ENCODE measurements around the gene PLGRKT.
"Not testable (repeated sequence)": the region's sequence is repeated elsewhere in the genome, so short reads cannot be mapped to it uniquely, and the experiment has no call there.

PLGRKT gene, protein sequence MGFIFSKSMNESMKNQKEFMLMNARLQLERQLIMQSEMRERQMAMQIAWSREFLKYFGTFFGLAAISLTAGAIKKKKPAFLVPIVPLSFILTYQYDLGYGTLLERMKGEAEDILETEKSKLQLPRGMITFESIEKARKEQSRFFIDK

DNA sequence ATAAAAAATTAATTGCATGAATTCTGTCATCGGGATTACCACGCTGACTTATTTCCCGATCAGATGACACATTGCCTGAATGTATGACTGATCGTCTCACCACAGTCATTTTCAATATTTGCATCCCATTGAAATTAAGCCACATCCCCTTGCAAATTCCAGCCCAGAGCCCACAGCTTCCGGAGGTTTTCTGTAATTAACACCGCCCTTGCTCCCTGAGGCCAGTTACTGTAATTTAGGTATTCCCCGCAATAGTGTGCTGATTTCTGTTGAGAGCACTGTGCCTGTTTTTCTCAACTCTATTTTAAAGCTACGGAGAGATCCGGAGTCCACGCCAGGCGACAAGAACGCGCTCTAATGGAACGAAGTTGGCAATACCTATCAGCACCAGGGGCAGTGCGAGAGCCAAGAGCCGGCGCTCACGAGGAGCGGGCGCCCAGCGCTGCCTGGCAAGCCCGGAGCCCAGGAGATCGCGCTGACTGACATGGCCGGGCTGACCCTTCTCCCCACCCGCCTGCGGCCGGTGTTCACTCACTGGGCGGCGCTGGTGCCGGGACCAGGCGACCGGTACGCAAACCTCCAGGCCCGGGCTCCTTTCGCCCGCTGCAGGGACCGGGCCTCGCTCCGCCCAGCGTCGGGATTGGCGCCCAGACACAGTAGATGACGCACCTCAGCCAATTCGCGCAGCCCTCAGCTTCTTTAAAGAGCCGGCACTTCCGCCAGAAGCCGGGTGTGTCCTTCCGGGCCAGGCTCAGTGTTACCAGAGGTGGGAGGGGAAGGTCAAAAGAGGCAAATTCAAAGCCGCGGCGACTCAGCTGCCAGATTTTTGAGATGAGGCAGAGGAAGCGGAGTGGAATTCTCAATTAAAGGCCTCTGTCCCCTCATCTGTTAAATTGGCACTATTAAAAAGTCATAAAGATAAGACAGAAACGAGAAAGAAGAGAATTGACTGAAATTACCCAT is at the start of gene PLGRKT:
PLGRKT (minus strand) TSS at position 672 of the 963 bp plus-strand sequence. CDS start 5,948 bp downstream, outside the sequence.
- peak; percentile 83 to 86 for DNase-seq (ENCODE audit: low read depth in 2 of 2)

DNA sequence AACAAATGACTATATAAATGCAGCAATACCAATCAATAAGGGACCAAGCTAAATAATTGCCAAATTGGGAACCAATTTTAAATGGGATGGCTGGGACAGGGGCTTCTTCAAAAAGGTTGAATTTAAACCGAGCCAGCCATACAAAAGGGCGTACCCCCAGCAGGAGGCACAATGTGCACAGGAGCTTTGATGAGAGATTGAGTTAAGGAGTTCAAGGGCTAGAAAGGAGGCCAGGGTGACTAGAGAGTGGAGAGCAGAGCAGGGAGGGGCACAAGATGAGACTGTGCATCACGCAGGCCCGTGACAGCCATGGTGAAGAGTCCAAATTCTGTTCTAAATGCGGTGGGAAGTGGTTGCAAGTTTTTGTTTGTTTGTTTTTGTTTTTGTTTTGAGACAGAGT is 49.3 kb upstream of the PLGRKT start:
- no peak for DNase-seq (ENCODE audit: low read depth in 2 of 2)

DNA sequence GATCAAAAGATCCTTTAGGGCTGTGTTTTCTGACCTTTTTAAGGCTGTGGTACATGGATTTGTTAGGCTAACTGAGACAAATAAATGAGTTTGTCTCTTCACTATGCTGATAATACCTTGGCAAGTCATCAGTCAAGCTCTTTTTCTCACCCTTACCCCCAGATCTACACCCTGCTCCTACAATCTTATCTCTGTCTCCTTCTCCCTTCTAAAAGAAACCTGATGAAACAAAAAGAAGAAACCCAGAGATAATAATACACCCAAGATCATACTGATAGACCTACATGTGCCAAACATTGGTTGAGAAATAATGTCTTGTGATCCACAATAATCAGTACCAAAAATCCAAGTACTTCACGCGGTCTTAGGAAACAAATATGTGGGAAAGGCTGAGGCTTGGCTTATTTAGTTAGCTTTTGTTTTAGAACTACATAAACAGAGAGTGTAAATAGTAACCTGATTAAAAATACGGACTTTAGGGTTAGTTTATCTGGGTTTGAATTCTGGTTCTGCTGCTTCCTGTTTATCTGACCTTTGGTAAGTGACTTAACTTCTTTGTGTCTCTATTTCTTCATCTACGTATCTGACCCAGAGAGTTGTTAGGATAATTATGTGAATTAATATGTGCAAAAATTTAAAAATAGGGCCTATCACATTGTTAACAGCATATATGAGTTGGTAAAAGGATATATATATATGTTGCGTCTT is 47.8 kb upstream of the PLGRKT start:
- no peak for DNase-seq (ENCODE audit: low read depth in 2 of 2)

- DNase-seq (ENCODE audit: low read depth in 2 of 2), result no peak
These were observed 45.6 kb upstream of the PLGRKT start for GRCh38 chr9:5483306-5483705.

DNA sequence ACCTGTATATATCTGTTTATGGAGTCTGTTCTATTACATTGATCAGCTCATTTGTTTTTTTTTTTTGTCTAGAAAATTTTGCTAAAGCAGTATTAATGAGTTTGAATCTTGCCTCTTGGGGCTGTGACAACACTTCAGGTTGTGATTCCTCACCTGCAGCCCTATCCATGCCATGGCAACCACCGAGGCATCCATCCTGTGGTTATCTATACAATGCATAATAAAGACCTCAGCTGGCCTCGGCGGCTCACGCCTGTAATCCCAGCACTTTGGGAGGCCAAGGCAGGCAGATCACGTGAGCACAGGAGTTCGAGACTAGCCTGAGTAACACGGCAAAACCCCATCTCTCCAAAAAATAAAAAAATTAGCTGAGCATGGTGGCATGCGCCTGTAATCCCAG is 44.5 kb upstream of the PLGRKT start:
- no peak for DNase-seq (ENCODE audit: low read depth in 2 of 2)

GRCh38 chr9:5481322-5482040 is 43.8 kb upstream of the PLGRKT start:
- DNase-seq (ENCODE audit: low read depth in 2 of 2), result no peak

- no peak for DNase-seq (ENCODE audit: low read depth in 2 of 2)
These were observed 43.2 kb upstream of the PLGRKT start for GRCh38 chr9:5480919-5481318.

GRCh38 chr9:5479994-5480694 is 42.4 kb upstream of the PLGRKT start:
- no peak for DNase-seq (ENCODE audit: low read depth in 2 of 2)

DNA sequence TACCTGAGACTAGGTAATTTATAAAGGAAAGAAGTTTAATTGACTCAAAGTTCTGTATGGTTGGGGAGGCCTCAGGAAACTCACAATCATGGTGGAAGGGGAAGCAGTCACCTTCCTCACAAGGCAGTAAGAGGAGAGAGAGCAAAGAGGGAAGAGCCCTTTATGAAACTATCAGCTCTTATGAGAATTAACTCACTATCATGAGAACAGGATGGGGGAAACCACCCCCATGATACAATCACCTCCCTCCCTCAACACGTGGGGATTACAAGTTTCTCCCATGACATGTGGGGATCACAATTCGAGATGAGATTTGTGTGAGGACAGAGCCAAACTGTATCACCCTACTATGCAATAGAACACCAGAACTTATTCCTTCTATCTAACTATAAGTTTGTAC is 40.5 kb upstream of the PLGRKT start:
- DNase-seq (ENCODE audit: low read depth in 2 of 2), result no peak

DNA sequence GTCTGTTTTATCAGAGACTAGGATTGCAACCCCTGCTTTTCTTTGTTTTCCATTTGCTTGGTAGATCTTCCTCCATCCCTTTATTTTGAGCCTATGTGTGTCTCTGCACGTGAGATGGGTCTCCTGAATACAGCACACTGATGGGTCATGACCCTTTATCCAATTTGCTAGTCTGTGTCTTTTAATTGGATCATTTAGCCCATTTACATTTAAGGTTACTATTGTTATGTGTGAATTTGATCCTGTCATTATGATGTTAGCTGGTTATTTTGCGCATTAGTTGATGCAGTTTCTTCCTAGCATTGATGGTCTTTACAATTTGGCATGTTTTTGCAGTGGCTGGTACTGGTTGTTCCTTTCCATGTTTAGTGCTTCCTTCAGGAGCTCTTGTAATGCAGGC is 37.9 kb upstream of the PLGRKT start:
- DNase-seq (ENCODE audit: low read depth in 2 of 2), result not testable (repeated sequence)

DNA sequence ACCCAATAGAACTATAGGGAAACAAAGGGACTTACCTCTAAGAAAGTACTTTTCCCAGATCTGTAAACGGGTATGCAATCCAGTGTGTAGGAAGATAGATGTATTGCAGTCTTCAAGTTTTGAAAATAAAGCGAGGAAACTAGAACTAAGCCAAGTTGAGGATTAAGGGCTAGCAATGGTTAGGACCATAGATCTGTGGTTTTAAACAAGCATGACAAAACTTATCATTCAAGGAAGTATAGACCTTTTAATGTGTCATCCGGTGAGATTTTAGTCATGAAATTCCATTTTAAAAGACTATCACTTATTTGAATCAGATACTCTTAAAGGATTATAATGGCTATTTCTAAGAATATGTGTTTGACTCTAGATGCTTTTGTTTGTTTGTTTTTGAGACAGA is 33.1 kb upstream of the PLGRKT start:
- no peak for DNase-seq (ENCODE audit: low read depth in 2 of 2)

DNA sequence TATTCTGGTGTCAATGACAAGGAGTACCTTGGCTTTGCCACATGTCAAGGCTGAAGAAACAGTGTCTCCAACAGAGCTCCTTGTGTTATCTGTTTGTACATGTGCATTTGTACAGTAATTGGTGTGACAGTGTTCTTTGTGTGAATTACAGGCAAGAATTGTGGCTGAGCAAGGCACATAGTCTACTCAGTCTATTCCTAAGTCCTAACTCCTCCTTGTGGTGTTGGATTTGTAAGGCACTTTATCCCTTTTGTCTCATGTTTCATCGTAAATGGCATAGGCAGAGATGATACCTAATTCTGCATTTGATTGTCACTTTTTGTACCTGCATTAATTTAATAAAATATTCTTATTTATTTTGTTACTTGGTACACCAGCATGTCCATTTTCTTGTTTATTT is 32.4 kb upstream of the PLGRKT start:
- no peak for DNase-seq (ENCODE audit: low read depth in 2 of 2)

- no peak for DNase-seq (ENCODE audit: low read depth in 2 of 2)
These were observed 31.1 kb upstream of the PLGRKT start for GRCh38 chr9:5468850-5469249.

DNA sequence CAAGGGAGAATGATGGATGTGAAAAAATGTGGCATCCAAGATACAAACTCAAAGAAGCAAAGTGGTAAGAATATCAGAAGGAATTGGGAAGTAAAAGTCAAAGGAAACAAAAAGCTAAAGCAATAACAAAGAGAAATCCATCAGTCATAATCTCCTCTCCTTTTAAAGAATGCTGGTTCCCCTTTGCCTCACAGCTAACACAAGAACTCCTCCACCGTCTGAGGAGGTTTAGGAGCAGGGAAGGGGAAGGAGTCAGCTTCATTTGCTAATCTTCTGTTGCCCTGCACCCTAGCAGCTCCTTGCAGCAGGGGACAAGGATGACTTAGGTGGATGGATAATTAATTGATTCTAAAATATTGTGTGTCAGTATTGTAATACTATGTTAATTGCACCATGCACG is 29.0 kb upstream of the PLGRKT start:
- DNase-seq (ENCODE audit: low read depth in 2 of 2), result no peak

DNA sequence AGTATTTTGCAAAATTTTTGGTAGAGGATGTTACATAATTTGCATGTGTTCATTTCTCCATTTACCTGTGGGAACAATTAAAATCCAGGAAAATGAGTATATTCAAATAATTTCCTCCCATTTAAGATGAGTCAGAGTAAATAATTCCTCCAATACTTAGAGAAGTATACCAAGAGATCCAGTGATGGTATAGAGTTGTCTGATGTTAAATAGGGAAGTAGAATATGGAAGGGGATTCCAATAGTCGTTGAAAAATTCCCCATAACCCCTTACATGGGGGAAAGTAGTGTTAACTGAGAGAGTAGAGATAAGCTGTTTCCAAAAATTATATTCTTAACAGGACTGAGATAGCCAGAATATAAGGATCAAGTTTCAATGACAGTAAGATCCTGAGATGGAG is 28.3 kb upstream of the PLGRKT start:
- DNase-seq (ENCODE audit: low read depth in 2 of 2), result no peak

GRCh38 chr9:5464831-5465330 is 27.2 kb upstream of the PLGRKT start:
- not testable (repeated sequence) for DNase-seq (ENCODE audit: low read depth in 2 of 2)

GRCh38 chr9:5460157-5460556 is 22.4 kb upstream of the PLGRKT start:
- DNase-seq (ENCODE audit: low read depth in 2 of 2), result no peak

DNA sequence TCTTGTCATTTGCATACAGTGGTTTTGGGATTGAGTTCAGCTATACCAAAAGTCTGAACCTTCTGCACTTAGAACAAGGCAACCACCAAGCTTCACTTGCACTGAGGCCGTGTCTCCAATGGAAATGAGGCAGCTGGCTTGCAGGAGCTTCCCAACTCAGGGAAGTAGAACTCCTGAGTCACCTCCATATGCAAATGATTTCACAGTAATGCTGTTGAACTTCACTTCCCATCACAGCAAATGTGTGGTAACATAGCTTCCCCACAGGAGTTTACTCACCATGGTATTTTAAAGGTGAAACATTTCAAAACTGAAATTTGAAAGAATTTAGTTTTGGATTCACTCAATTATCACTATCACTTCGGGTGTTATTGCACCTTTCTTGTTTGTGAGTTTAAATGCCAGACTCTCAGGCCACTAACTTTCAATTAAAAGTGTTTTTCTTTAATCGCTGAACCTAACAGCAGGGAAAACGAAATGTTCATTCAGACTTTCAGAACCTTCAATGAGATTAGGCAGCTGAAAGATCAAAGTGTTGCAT is 21.6 kb upstream of the PLGRKT start:
- no peak for DNase-seq (ENCODE audit: low read depth in 2 of 2)

GRCh38 chr9:5455181-5455580 is 17.5 kb upstream of the PLGRKT start:
- no peak for DNase-seq (ENCODE audit: low read depth in 2 of 2)

DNA sequence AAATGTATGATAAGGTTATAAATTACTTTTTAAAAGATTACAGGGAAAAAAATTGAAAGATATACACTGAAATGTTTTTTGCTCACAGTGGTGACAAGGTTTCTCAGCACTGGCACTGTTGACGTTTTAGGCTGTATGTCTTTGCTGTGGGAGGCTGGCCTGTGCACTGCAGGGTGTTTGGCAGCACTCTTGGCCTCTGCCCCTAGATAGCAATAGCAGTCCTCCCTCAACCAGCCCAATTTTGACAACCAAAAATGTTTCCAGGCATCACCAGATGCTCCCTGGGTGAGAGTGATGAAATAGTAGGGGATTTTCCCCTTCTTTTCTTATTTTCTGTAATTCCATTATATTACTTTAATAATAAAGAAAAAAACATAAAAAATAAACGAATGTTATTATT is 15.9 kb upstream of the PLGRKT start:
- DNase-seq (ENCODE audit: low read depth in 2 of 2), result no peak

- no peak for DNase-seq (ENCODE audit: low read depth in 2 of 2)
These were observed 15.3 kb upstream of the PLGRKT start for GRCh38 chr9:5453004-5453403.
